ENCODE data around the gene CCDC102A. TPM values are rescaled to one million over a fixed set of nuclear protein-coding genes. Genes with fewer than 3 reads are reported as not detected.

CCDC102A gene
- total RNA-seq: 10 to 100 TPM in 1 of 3 donors, 1 to 10 TPM in 2; 1.2 to 16.2 (median 2.5) TPM
- long read RNA-seq, donor 1, transcript CCDC102A-201 (9 exons, 2,463 nt): major isoform, 96 of 156 reads
- long read RNA-seq, donor 1, partial matches to known transcripts: 40 of 156 reads
- long read RNA-seq, donor 1, other reads (novel, unspliced or antisense): 19 of 156 reads
- long read RNA-seq, donor 2: 0 reads

DNA sequence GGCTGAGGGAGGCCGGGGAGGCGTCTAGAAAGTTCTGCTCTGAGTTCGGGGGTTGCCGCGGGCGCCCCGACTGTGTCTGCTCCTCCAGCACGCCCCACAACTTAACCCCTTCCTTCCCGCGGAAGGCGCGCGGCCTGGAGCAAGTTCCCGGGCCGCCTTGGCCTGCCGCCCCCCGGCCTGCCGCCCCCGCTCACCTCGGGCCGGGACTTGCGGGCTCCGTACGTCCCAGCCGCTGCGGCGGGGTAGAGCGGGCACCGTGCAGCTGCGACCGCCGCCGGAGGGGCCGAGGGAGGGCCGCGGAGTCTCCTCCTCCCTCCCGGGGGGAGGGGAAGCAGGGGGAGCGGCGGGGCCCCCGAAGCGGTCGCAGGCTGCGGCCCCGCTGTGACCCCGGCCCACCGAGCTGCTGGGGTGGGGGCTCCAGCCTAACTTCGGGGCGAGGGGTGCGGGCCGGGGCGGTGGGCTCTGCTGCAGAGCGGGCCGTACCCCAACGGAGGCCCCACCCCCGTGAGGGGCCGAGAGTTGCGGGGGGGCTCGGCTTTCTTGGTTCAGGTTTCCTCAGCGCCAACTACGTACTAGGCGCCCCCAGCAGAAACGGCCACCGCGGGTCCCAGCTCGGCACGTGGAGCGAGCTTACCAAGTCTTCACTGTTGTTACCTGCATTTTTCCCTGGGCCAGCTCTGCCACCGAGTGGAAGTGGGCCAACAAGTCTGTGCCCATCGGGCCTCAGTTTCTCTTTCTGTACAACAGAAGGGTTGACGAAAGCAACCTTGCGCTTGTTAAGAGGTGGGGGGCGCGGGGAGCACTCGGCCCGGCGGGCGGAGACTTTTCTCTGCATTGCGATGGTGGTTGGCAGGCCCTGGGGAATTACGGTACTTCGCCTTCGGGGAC is at the start of gene CCDC102A:
Gene CCDC102A (minus strand): TSS at position 266 of the 888 bp plus-strand sequence. CDS start 7,394 bp downstream, outside the sequence.
- peak within 1 kb of the TSS; percentile 67 for H3K4me3 ChIP-seq
- ATAC-seq: peak; percentile 54
- H3K36me3 ChIP-seq (ENCODE audit: low read depth): no peaks in the 10 kb centered on the region
- H3K9me3 ChIP-seq: no peaks in the 10 kb centered on the region
- intact Hi-C loops (cut with DNase I, micrococcal nuclease): no loop called here
- H3K4me1 ChIP-seq (ENCODE audit: low read depth): peaks cover 8% of the 10 kb centered on the region
- DNase-seq: peak in 2 of 3 donors; percentile 60 to 73
- TF ChIP-seq, protein P1, sequence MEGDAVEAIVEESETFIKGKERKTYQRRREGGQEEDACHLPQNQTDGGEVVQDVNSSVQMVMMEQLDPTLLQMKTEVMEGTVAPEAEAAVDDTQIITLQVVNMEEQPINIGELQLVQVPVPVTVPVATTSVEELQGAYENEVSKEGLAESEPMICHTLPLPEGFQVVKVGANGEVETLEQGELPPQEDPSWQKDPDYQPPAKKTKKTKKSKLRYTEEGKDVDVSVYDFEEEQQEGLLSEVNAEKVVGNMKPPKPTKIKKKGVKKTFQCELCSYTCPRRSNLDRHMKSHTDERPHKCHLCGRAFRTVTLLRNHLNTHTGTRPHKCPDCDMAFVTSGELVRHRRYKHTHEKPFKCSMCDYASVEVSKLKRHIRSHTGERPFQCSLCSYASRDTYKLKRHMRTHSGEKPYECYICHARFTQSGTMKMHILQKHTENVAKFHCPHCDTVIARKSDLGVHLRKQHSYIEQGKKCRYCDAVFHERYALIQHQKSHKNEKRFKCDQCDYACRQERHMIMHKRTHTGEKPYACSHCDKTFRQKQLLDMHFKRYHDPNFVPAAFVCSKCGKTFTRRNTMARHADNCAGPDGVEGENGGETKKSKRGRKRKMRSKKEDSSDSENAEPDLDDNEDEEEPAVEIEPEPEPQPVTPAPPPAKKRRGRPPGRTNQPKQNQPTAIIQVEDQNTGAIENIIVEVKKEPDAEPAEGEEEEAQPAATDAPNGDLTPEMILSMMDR (IDR thresholded peaks at IDR 0.05): no peak

DNA sequence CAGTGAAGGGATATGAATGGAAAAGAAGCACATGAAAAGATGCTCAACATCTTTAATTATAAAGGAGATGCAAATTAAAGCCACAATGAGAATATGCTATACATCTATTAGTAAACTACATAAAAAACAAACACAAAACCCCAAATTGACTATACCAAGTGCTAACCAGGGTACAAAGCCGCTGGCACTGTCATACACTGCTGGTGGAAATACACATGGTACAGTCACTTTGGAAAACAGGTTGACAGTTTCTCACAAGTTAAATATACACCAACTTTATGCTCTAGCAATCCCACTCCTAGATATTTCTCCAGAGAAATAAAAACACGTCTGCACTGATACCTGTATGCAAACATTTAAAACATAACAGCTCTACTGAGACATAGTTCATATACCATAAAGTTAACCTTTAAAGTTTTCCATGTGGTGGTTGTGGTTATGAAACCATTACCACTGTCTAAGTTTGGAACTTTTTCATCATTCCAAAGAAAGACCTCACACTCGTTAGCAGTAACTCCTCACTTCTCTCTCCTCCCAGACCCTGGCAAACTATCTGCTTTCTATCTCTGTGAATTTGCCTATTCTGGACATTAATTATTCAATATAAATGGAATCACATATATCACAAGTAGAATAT is 48.8 kb upstream of the CCDC102A start:
- Histone ChIP-seq H3K9me3 (no peaks in the 10 kb centered on the region), H3K4me1 (ENCODE audit: low read depth) (no peaks in the 10 kb centered on the region), H3K36me3 (ENCODE audit: low read depth) (no peaks in the 10 kb centered on the region), H3K4me3 (no peak overlapping the region)
- DNase-seq (no peak), ATAC-seq (no peak)
- TF ChIP-seq, protein P1 (IDR thresholded peaks at IDR 0.05): no peak
- intact Hi-C loops (cut with DNase I, micrococcal nuclease): no loop called here

DNA sequence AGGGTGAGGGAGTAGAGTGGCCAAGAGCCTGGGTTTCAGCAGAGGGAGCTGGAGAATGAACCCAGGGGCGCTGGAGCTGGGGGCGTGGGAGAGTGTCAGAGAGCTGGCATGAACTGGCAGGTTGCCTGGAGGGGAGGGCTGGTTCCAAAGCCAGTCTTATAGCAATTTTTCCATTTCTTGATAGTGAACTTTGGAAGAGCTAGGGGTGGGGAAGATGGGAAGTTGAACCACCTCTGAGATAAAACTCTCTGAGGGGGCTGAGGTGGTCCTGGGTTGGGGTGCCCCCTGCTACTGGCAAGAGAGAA is 42.9 kb upstream of the CCDC102A start:
- intact Hi-C loops (cut with DNase I, micrococcal nuclease): loop anchor here in 1 of 2 donors (10.0 kb wide), 1 partner anchor 145 kb away; no protein-coding TSS in a partner anchor
- Histone ChIP-seq H3K36me3 (ENCODE audit: low read depth) (no peaks in the 10 kb centered on the region), H3K4me3 (no peak overlapping the region), H3K4me1 (ENCODE audit: low read depth) (no peaks in the 10 kb centered on the region), H3K9me3 (no peaks in the 10 kb centered on the region)
- TF ChIP-seq, protein P1 (IDR thresholded peaks at IDR 0.05): no peak
- no peak for DNase-seq
- ATAC-seq: no peak

DNA sequence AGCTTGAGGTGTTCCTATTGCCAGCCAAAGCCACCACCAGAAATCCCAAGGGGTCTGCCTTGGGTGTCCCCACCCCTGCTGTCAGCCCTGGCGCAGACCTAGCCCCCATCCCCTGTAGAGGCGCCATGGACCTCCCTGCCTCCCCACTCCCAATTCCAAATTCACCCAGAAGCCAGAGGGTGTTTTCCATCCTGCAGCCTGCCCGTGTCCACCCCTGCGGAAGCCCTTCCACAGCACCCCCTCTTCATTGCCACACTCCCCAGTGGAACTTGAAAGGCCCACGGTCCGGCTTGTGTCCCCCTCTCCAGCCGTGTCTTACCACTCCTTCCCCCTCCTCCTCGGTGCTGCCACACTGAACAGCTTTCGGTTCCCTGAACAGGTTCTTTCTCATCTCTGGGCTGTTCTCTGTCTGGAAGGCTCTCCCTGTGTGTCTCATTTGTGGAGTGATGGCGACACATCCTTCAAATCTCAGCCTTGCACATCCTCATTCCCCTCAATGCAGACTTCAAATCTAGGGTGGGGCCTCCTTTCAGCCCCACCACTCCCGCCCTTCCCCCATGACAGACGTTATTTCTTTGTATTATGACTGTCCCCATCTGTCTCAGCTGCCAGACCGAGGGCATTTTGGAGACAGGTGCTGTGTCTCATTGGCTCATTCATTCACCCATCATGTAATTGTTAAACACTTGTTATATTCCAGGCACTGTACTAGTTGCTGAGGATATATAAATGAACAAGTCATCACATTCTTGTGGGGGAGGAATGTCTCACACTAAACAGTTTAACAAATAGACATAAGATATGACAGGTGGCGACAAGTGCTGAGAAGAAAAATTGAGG is 42.4 kb upstream of the CCDC102A start:
- no peak for DNase-seq
- H3K9me3 ChIP-seq: no peaks in the 10 kb centered on the region
- no peaks in the 10 kb centered on the region for H3K4me1 ChIP-seq (ENCODE audit: low read depth)
- no peak overlapping the region for H3K4me3 ChIP-seq
- ATAC-seq: no peak
- intact Hi-C loops (cut with DNase I, micrococcal nuclease): loop anchor here in 1 of 2 donors (10.0 kb wide), 1 partner anchor 146 kb away; no protein-coding TSS in a partner anchor
- no peaks in the 10 kb centered on the region for H3K36me3 ChIP-seq (ENCODE audit: low read depth)
- TF ChIP-seq, protein P1 (IDR thresholded peaks at IDR 0.05): no peak

DNA sequence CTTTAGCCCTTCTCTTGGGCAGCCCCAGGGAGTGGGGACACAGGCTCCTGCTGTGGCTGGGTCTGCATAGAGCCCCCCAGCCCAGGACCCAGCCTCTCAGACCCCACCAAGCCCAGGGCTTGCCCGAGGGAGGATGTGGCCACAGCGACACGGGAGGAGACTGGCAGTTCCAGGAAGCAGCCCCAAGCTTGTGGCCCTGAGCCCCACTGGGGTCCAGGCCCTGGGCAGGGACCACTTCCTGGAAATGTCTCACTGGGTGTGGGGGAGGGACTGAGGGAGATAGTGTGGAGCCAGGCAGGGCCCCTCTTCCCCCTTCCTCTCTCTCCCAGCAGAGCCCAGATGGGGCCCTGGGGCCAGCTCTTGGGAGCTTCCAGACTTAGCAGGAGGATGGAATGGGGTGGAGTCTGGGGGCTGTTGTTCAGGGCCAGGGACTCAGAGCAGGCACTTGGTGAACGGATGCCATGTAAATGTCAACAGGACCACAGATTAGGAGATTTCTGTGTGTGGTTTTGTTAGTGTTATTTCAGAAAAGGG is 41.4 kb upstream of the CCDC102A start:
- peak in 2 of 3 donors; percentile 52 to 74 for DNase-seq
- Histone ChIP-seq H3K36me3 (ENCODE audit: low read depth) (no peaks in the 10 kb centered on the region), H3K4me1 (ENCODE audit: low read depth) (no peaks in the 10 kb centered on the region), H3K9me3 (no peaks in the 10 kb centered on the region), H3K4me3 (no peak overlapping the region)
- intact Hi-C loops (cut with DNase I, micrococcal nuclease): loop anchor here in 1 of 2 donors (10.0 kb wide), 1 partner anchor 147 kb away; no protein-coding TSS in a partner anchor
- TF ChIP-seq, protein P1 (IDR thresholded peaks at IDR 0.05): no peak
- peak; percentile 57 for ATAC-seq
